Neutrophil (primary cell): ENCODE data around the gene ZNF675.
"Not testable (repeated sequence)": the region's sequence is repeated elsewhere in the genome, so short reads cannot be mapped to it uniquely, and the experiment has no call there.

Experiments
- H3K27ac ChIP-seq: fragments of 200-600 bp; sonication (generic); 2 replicates; pipeline ENCODE4 v1.5.1; 2016; ENCODE audit warnings: mild to moderate bottlenecking, moderate library complexity
- H3K27me3 ChIP-seq: fragments of 200-600 bp; sonication (generic); 2 replicates; pipeline ENCODE4 v1.6.0; 2016; ENCODE audit warnings: mild to moderate bottlenecking
- H3K36me3 ChIP-seq: fragments of 200-600 bp; sonication (generic); 2 replicates; pipeline ENCODE4 v1.5.1; 2017
- H3K4me1 ChIP-seq, 2 experiments: fragments of 200-600 bp in 1 of 2; sonication (generic) in 1 of 2; 1 replicate in 1 of 2; 2 replicates in 1 of 2; pipeline versions ENCODE4 v1.5.1 to v1.6.1; 2013 to 2016; ENCODE audit warnings: low read depth in 1 of 2, low read length in 1 of 2, mild to moderate bottlenecking in 1 of 2, moderate library complexity in 1 of 2; ENCODE audit not compliant: control insufficient read depth in 1 of 2, insufficient read depth in 1 of 2
- H3K4me3 ChIP-seq, 2 experiments: fragments of 200-600 bp in 1 of 2; sonication (generic) in 1 of 2; 1 replicate in 1 of 2; 2 replicates in 1 of 2; pipeline ENCODE4 v1.5.1; 2013 to 2016; ENCODE audit warnings: low read depth in 1 of 2, low read length in 1 of 2, mild to moderate bottlenecking in 1 of 2, moderate library complexity in 1 of 2
- H3K9me3 ChIP-seq: fragments of 200-600 bp; sonication (generic); 2 replicates; pipeline ENCODE4 v1.5.1; 2016
- CTCF ChIP-seq: fragments of 200-600 bp; sonication (generic); IDR thresholded peaks from 2 replicates; pipeline ENCODE4 v1.5.1; 2016; ENCODE audit warnings: antibody characterized with exemption

ZNF675 gene

GRCh38 chr19:23665651-23666410, 21.2 kb downstream of the ZNF675 start:
- Histone ChIP-seq H3K36me3 (peaks cover 11% of the 10 kb centered on the region), H3K4me3 (no peak overlapping the region), H3K4me1 (no peaks in the 10 kb centered on the region), H3K27ac (no peak overlapping the region), H3K27me3 (no peaks in the 10 kb centered on the region), H3K9me3 (peaks cover 25% of the 10 kb centered on the region)
- TF ChIP-seq CTCF, result no peak

- not testable (repeated sequence) for H3K27ac ChIP-seq, H3K27me3 ChIP-seq
Observed at GRCh38 chr19:23649817-23650216, 37.2 kb downstream of the ZNF675 start.

More at GRCh38 chr19:23649817-23650216, 37.2 kb downstream of the ZNF675 start:
- not testable (repeated sequence) for H3K9me3 ChIP-seq, H3K4me1 ChIP-seq, H3K36me3 ChIP-seq, H3K4me3 ChIP-seq
